Measurements from ENCODE around the gene NUAK2.

The NUAK2 gene

GRCh38 chr1:205256951-205257625, 64.5 kb downstream of the NUAK2 start:
- TF ChIP-seq JUND (IDR thresholded peaks at IDR 0.05; ENCODE audit: low read depth) = no peak
- in situ Hi-C loops (cut with HindIII; ENCODE audit: low pct_unique_long_range_greater_than_20kb, low sequenced_read_pairs) = no loop called here
- DNase-seq (ENCODE audit: low read depth in 1 of 2, low spot score in 1 of 2) = no peak

DNA sequence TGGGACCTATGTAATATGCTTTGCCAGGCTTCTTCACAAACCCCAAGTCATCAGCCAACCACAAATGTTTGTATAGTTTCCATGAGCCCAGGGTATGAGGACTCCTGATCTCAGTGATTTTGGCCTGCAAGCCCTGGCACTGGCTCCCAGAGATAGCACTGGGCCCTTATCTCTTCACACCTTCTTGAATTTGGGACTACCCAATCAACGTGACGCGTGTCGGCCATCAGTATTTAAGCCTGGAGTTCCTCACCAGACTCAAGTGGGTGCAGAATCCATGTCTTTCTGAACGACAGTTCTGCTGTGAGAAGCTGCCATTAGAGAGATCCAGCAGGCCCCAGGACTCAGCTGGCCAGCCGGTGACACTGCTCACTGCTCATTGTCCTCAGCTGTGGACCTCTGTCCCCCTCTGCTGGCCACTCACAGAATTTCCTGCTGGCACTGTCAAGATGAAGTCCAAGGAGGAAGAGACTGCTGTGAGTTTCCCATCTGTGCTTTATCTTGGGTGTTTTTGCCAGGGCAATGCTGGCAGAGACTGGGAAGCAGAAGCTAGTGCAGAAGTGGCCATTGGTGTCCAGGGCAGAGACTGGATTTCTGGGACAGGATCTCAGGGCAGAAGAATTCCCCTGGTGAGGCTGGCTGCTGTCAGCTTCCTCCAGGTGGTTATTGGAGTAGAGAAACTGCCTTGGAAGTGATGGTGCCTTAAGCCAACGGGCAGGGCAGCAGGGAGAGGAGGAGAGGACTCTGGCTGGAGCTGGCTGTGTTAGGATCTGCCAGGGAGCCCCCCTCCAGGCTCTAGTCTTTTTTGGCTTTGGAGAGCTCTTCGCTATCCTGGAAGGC, 65.4 kb downstream of the NUAK2 start:
- in situ Hi-C loops (cut with HindIII; ENCODE audit: low pct_unique_long_range_greater_than_20kb, low sequenced_read_pairs) = no loop called here
- no peak for TF ChIP-seq JUND (IDR thresholded peaks at IDR 0.05; ENCODE audit: low read depth)
- peak; percentile 91 for DNase-seq (ENCODE audit: low read depth in 1 of 2, low spot score in 1 of 2)

Data from T47D (cell line).